ENCODE results near the gene GPAT3.
"Not testable (repeated sequence)": the region's sequence is repeated elsewhere in the genome, so short reads cannot be mapped to it uniquely, and the experiment has no call there.

GPAT3 gene

GRCh38 chr4:83552083-83552482 lies 16.2 kb downstream of the GPAT3 start:
- no peak for DNase-seq (ENCODE audit: low spot score)

GRCh38 chr4:83552924-83553323 lies 17.0 kb downstream of the GPAT3 start:
- DNase-seq (ENCODE audit: low spot score), result peak; percentile 68

GRCh38 chr4:83556006-83556707 lies 20.2 kb downstream of the GPAT3 start:
- DNase-seq (ENCODE audit: low spot score), result no peak

GRCh38 chr4:83556816-83557215 lies 20.9 kb downstream of the GPAT3 start:
- no peak for DNase-seq (ENCODE audit: low spot score)

GRCh38 chr4:83558059-83558653 lies 22.2 kb downstream of the GPAT3 start:
- no peak for DNase-seq (ENCODE audit: low spot score)

- DNase-seq (ENCODE audit: low spot score), result no peak
These were observed 22.8 kb downstream of the GPAT3 start for GRCh38 chr4:83558680-83559079.

GRCh38 chr4:83560523-83560922 lies 24.6 kb downstream of the GPAT3 start:
- no peak for DNase-seq (ENCODE audit: low spot score)

- peak; percentile 58 for DNase-seq (ENCODE audit: low spot score)
These were observed 25.5 kb downstream of the GPAT3 start for GRCh38 chr4:83561381-83561780.

- no peak for DNase-seq (ENCODE audit: low spot score)
These were observed 28.1 kb downstream of the GPAT3 start for GRCh38 chr4:83563998-83564397.

GRCh38 chr4:83568062-83568461 lies 32.2 kb downstream of the GPAT3 start:
- no peak for DNase-seq (ENCODE audit: low spot score)

GRCh38 chr4:83569429-83569828 lies 33.5 kb downstream of the GPAT3 start:
- no peak for DNase-seq (ENCODE audit: low spot score)

- no peak for DNase-seq (ENCODE audit: low spot score)
These were observed 34.1 kb downstream of the GPAT3 start for GRCh38 chr4:83569987-83570386.

GRCh38 chr4:83572848-83573247 lies 36.9 kb downstream of the GPAT3 start:
- DNase-seq (ENCODE audit: low spot score), result no peak

GRCh38 chr4:83574247-83574646 lies 38.3 kb downstream of the GPAT3 start:
- no peak for DNase-seq (ENCODE audit: low spot score)

- not testable (repeated sequence) for DNase-seq (ENCODE audit: low spot score)
These were observed 40.3 kb downstream of the GPAT3 start for GRCh38 chr4:83576237-83576636.

GRCh38 chr4:83581411-83582288 lies 45.7 kb downstream of the GPAT3 start:
- DNase-seq (ENCODE audit: low spot score), result peak; percentile 46

- DNase-seq (ENCODE audit: low spot score), result peak; percentile 53
These were observed 46.4 kb downstream of the GPAT3 start for GRCh38 chr4:83582289-83582785.

- no peak for DNase-seq (ENCODE audit: low spot score)
These were observed 50.1 kb downstream of the GPAT3 start for GRCh38 chr4:83585982-83586508.

- DNase-seq (ENCODE audit: low spot score), result no peak
These were observed 53.4 kb downstream of the GPAT3 start for GRCh38 chr4:83589279-83589678.

GRCh38 chr4:83591056-83591455 lies 55.1 kb downstream of the GPAT3 start:
- no peak for DNase-seq (ENCODE audit: low spot score)

GRCh38 chr4:83591730-83592129 lies 55.8 kb downstream of the GPAT3 start:
- no peak for DNase-seq (ENCODE audit: low spot score)

GRCh38 chr4:83599183-83599582 lies 63.3 kb downstream of the GPAT3 start:
- peak; percentile 41 for DNase-seq (ENCODE audit: low spot score)

Measured in LoVo (cell line).